Lower leg skin (tissue), 4 donors: ENCODE data around the gene ELOVL5. TPM values are rescaled to one million over a fixed set of nuclear protein-coding genes. Genes with fewer than 3 reads are reported as not detected.
"Not testable (repeated sequence)": the region's sequence is repeated elsewhere in the genome, so short reads cannot be mapped to it uniquely, and the experiment has no call there.

Source experiments
- DNase-seq, 2 donors: peaks; one replicate each; pipeline ENCODE4 v3.0.0-alpha.2; 2019; ENCODE audit warnings: low spot score in 2 of 2
- H3K4me3 ChIP-seq: fragments of 200-600 bp; sonication (generic); 2 replicates; pipeline ENCODE4 v1.5.1; 2017; ENCODE audit warnings: mild to moderate bottlenecking, low read depth; ENCODE audit not compliant: poor library complexity, severe bottlenecking
- CTCF ChIP-seq, 3 donors: fragments of 450-650 bp; IDR thresholded peaks; one replicate each; pipeline ENCODE4 v1.5.1; 2016; ENCODE audit warnings: antibody characterized with exemption in 3 of 3, mild to moderate bottlenecking in 3 of 3, moderate library complexity in 2 of 3
- POLR2A ChIP-seq, 2 donors: fragments of 450-650 bp; IDR thresholded peaks; one replicate each; pipeline ENCODE4 v1.6.1; 2016 to 2017; ENCODE audit warnings: antibody characterized with exemption in 2 of 2, mild to moderate bottlenecking in 1 of 2, moderate library complexity in 1 of 2
- WGBS, 2 donors: methylation state at CpG; one replicate each; pipeline ENCODE4 v1.1.5; 2018; 5-methylcytosine and 5-hydroxymethylcytosine counted together
- intact Hi-C: fragments of 100-400 bp; cut with DNase I; formaldehyde crosslinking; loops from one replicate; pipeline ENCODE4 v1.15.0; 2023; ENCODE audit warnings: low total_unique reads
- total RNA-seq, 4 donors: library from RNA; depleted of rRNA; stranded (reverse); fragments of >200 nt; gene quantifications; one replicate each; pipeline ENCODE4 v1.1.0, GENCODE V29; 2016

Gene ELOVL5
- total RNA-seq, 4 donors from 2014 or later: 20.7 to 45.0 (median 38.8) TPM

- 88 to 90% methylated on average over 5 of the region's 5 CpGs for WGBS, 2 donors
- no peak overlapping the region for H3K4me3 ChIP-seq
- intact Hi-C loops: no loop called here
- no peak for DNase-seq
- no peak for TF ChIP-seq CTCF (IDR thresholded peaks at IDR 0.05)
- no peak for TF ChIP-seq POLR2A (IDR thresholded peaks at IDR 0.05)
Observed at GRCh38 chr6:53318429-53318828, 30.3 kb downstream of the ELOVL5 start.

GRCh38 chr6:53317861-53318260 lies 30.9 kb downstream of the ELOVL5 start:
- H3K4me3 ChIP-seq: no peak overlapping the region
- intact Hi-C loops: no loop called here
- WGBS, 2 donors: 86% methylated on average over 2 of the region's 2 CpGs
- TF ChIP-seq POLR2A (IDR thresholded peaks at IDR 0.05): no peak
- TF ChIP-seq CTCF (IDR thresholded peaks at IDR 0.05): no peak
- DNase-seq: no peak

GRCh38 chr6:53317299-53317698 lies 31.5 kb downstream of the ELOVL5 start:
- H3K4me3 ChIP-seq, intact Hi-C loops, DNase-seq: not testable (repeated sequence)
- WGBS, 2 donors: 89 to 91% methylated on average over 8 of the region's 8 CpGs

- DNase-seq: no peak
- H3K4me3 ChIP-seq: no peak overlapping the region
- TF ChIP-seq POLR2A (IDR thresholded peaks at IDR 0.05) (no peak), CTCF (IDR thresholded peaks at IDR 0.05) (no peak)
Observed at GRCh38 chr6:53316142-53316541, 32.6 kb downstream of the ELOVL5 start.

GRCh38 chr6:53315086-53315724 lies 33.5 kb downstream of the ELOVL5 start:
- no peak overlapping the region for H3K4me3 ChIP-seq
- no peak for DNase-seq
- intact Hi-C loops: no loop called here
- TF ChIP-seq CTCF (IDR thresholded peaks at IDR 0.05) (no peak), POLR2A (IDR thresholded peaks at IDR 0.05) (no peak)
- 51 to 70% methylated on average over 3 of the region's 3 CpGs for WGBS, 2 donors

More at GRCh38 chr6:53316142-53316541, 32.6 kb downstream of the ELOVL5 start:
- intact Hi-C loops: no loop called here

- TF ChIP-seq POLR2A (IDR thresholded peaks at IDR 0.05): no peak
- TF ChIP-seq CTCF (IDR thresholded peaks at IDR 0.05): no peak
- intact Hi-C loops: no loop called here
- 57 to 58% methylated on average over 4 of the region's 4 CpGs for WGBS, 2 donors
- DNase-seq: no peak
- H3K4me3 ChIP-seq: no peak overlapping the region
Observed at GRCh38 chr6:53313784-53314400, 34.9 kb downstream of the ELOVL5 start.
